Stimulated activated CD4-positive, alpha-beta T cell treated with anti-CD3 and anti-CD28 coated beads, Interleukin-12 subunit alpha, Interleukin-12 subunit beta, amount 100 ng/mL, for 48 hours (primary cell): ENCODE data around the gene ITM2C.

ENCODE experiments used
- DNase-seq, 3 donors: peaks; one replicate each; pipeline ENCODE4 v3.0.0-alpha.2; 2020; ENCODE audit warnings: low read depth in 2 of 3, low spot score in 1 of 3

The ITM2C gene

GRCh38 chr2:230872968-230873660 lies 8.4 kb downstream of the ITM2C start:
- no peak for DNase-seq

- DNase-seq, result no peak
Measured at GRCh38 chr2:230873661-230874401, 9.1 kb downstream of the ITM2C start.

- DNase-seq, result no peak
Measured at GRCh38 chr2:230874456-230874855, 9.7 kb downstream of the ITM2C start.

- DNase-seq, result no peak
Measured at GRCh38 chr2:230874876-230875275, 10.1 kb downstream of the ITM2C start.

- DNase-seq, result no peak
Measured at GRCh38 chr2:230875347-230876315, 10.9 kb downstream of the ITM2C start.

GRCh38 chr2:230877116-230877758 lies 12.5 kb downstream of the ITM2C start:
- DNase-seq, result no peak

GRCh38 chr2:230877759-230878598 lies 13.2 kb downstream of the ITM2C start:
- DNase-seq, result no peak

- DNase-seq, result no peak
Measured at GRCh38 chr2:230878599-230879188, 14.0 kb downstream of the ITM2C start.

GRCh38 chr2:230879271-230879882 lies 14.6 kb downstream of the ITM2C start:
- no peak for DNase-seq

GRCh38 chr2:230879891-230880290 lies 15.1 kb downstream of the ITM2C start:
- no peak for DNase-seq

GRCh38 chr2:230881840-230882239 lies 17.1 kb downstream of the ITM2C start:
- DNase-seq, result no peak

GRCh38 chr2:230885463-230886130 lies 20.9 kb downstream of the ITM2C start:
- no peak for DNase-seq

GRCh38 chr2:230886206-230886605 lies 21.5 kb downstream of the ITM2C start:
- DNase-seq, result no peak

- no peak for DNase-seq
Measured at GRCh38 chr2:230886671-230887071, 21.9 kb downstream of the ITM2C start.

- no peak for DNase-seq
Measured at GRCh38 chr2:230887342-230887741, 22.6 kb downstream of the ITM2C start.

GRCh38 chr2:230888824-230889400 lies 24.2 kb downstream of the ITM2C start:
- no peak for DNase-seq

GRCh38 chr2:230889911-230890601 lies 25.3 kb downstream of the ITM2C start:
- no peak for DNase-seq

GRCh38 chr2:230890646-230891045 lies 25.9 kb downstream of the ITM2C start:
- DNase-seq, result no peak
